Stomach (tissue), 9 donors: ENCODE results near the gene KIAA1958. TPM values are rescaled to one million over a fixed set of nuclear protein-coding genes. Genes with fewer than 3 reads are reported as not detected.

Source experiments
- DNase-seq, 2 donors: peaks; one replicate each; pipeline versions ENCODE4 v3.0.0 to v3.0.0-alpha.2; 2013 to 2019
- H3K27ac ChIP-seq, 5 donors: fragments of 200-600 bp in 4 of 5; sonication (generic) in 4 of 5; one replicate each; pipeline ENCODE4 v1.5.1; 2013 to 2019; ENCODE audit warnings: mild to moderate bottlenecking in 1 of 5, moderate library complexity in 1 of 5
- H3K27me3 ChIP-seq, 3 donors: fragments of 200-600 bp; sonication (generic); one replicate each; pipeline ENCODE4 v1.5.1; 2017 to 2019; ENCODE audit warnings: mixed run types in 1 of 3
- H3K36me3 ChIP-seq, 4 donors: fragments of 200-600 bp; sonication (generic); 1 replicate in 3 of 4; 2 replicates in 1 of 4; pipeline ENCODE4 v1.5.1; 2016 to 2019
- H3K4me1 ChIP-seq, 4 donors: fragments of 200-600 bp; sonication (generic); one replicate each; pipeline ENCODE4 v1.5.1; 2016 to 2019
- H3K4me3 ChIP-seq, 4 donors: fragments of 200-600 bp; sonication (generic) in 3 of 4; one replicate each; pipeline ENCODE4 v1.5.1; 2016 to 2019; ENCODE audit warnings: mild to moderate bottlenecking in 1 of 4
- H3K9me3 ChIP-seq, 4 donors: fragments of 200-600 bp; sonication (generic); one replicate each; pipeline ENCODE4 v1.5.1; 2016 to 2019
- EP300 ChIP-seq: sonication (generic); formaldehyde crosslinking; IDR thresholded peaks from one replicate; pipeline ENCODE4 v1.6.1; 2017; ENCODE audit warnings: antibody characterized with exemption
- POLR2A ChIP-seq, 4 donors: fragments of 450-650 bp; IDR thresholded peaks; one replicate each; pipeline ENCODE4 v1.6.1; 2016; ENCODE audit warnings: antibody characterized with exemption in 4 of 4, control low read depth in 2 of 4, mild to moderate bottlenecking in 1 of 4, moderate library complexity in 1 of 4
- POLR2AphosphoS5 ChIP-seq, 3 donors: sonication (generic); formaldehyde crosslinking; IDR thresholded peaks; one replicate each; pipeline ENCODE4 v1.6.1; 2016; ENCODE audit warnings: antibody characterized with exemption in 3 of 3
- WGBS, 5 donors: extraction: QIAGEN DNeasy Blood & Tissue Kit in 3 of 5; methylation state at CpG; one replicate each; pipeline versions ENCODE4 v1.1.5 to v1.1.7; 2013 to 2018; 5-methylcytosine and 5-hydroxymethylcytosine counted together
- intact Hi-C: fragments of 100-400 bp; cut with DNase I; formaldehyde crosslinking; loops from one replicate; pipeline ENCODE4 v1.15.1; 2023; ENCODE audit warnings: low total_unique reads
- polyA plus RNA-seq, 3 donors: library from polyadenylated mRNA; stranded (reverse); fragments of 200-250 nt; gene quantifications; one replicate each; pipeline ENCODE4 v1.2.3, GENCODE V29; 2013
- total RNA-seq, 5 donors: library from RNA; depleted of rRNA; stranded (reverse); fragments of >200 nt; gene quantifications; one replicate each; pipeline versions ENCODE4 v1.1.0 to v1.2.3, GENCODE V29; 2014 to 2016
- TF ChIP-seq, protein P1 (sequence below), 7 experiments: fragments of 450-650 bp in 4 of 7; fragments of 200-600 bp in 3 of 7; sonication (generic) in 3 of 7; IDR thresholded peaks; one replicate each; pipeline ENCODE4 v1.5.1; 2016 to 2019; ENCODE audit warnings: antibody characterized with exemption in 7 of 7, control low read depth in 2 of 7, mild to moderate bottlenecking in 1 of 7
- donor health status: healthy with polysubstance abuse.
- donor health status: Bipolar disorder and iron deficiency.
- donor health status: healthy.

Gene KIAA1958
- total and polyA plus RNA-seq, 8 donors, result 0.60 to 77.7 (median 12.8) TPM

DNA sequence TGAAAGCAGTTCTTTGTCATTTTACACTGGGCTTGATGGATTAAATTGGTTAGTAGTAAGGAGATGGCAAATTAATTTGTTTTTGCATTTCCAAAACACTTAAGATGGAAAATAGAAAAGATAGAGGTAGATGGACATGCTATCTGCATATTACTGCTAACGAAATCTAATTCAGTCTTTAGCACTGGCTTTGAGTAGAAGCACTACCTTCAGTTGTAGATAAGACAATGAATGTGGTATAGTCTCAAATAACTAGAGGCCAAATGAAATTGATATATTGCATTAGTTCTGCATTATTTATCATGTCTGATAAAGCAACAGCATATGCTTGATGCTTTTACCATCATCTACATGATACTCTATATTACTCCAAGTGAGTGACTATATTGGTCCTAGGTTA is 33.4 kb downstream of the KIAA1958 start:
- Histone ChIP-seq H3K27me3 (no peaks in the 10 kb centered on the region), H3K4me3 (no peak overlapping the region), H3K27ac (no peak overlapping the region), H3K4me1 (peaks cover 0 to 3% (median 0%) of the 10 kb centered on the region in 4 donors), H3K36me3 (no peaks in the 10 kb centered on the region), H3K9me3 (no peaks in the 10 kb centered on the region)
- intact Hi-C loops, result no loop called here
- TF ChIP-seq POLR2A (IDR thresholded peaks at IDR 0.05), result no peak
- TF ChIP-seq EP300, result no peak
- TF ChIP-seq, protein P1, sequence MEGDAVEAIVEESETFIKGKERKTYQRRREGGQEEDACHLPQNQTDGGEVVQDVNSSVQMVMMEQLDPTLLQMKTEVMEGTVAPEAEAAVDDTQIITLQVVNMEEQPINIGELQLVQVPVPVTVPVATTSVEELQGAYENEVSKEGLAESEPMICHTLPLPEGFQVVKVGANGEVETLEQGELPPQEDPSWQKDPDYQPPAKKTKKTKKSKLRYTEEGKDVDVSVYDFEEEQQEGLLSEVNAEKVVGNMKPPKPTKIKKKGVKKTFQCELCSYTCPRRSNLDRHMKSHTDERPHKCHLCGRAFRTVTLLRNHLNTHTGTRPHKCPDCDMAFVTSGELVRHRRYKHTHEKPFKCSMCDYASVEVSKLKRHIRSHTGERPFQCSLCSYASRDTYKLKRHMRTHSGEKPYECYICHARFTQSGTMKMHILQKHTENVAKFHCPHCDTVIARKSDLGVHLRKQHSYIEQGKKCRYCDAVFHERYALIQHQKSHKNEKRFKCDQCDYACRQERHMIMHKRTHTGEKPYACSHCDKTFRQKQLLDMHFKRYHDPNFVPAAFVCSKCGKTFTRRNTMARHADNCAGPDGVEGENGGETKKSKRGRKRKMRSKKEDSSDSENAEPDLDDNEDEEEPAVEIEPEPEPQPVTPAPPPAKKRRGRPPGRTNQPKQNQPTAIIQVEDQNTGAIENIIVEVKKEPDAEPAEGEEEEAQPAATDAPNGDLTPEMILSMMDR (IDR thresholded peaks at IDR 0.05), result no peak
- no peak for TF ChIP-seq POLR2AphosphoS5 (IDR thresholded peaks at IDR 0.05)
- 82 to 94% (median 91%) methylated on average over 1 of the region's 1 CpG for WGBS, 5 donors
- DNase-seq, result no peak

DNA sequence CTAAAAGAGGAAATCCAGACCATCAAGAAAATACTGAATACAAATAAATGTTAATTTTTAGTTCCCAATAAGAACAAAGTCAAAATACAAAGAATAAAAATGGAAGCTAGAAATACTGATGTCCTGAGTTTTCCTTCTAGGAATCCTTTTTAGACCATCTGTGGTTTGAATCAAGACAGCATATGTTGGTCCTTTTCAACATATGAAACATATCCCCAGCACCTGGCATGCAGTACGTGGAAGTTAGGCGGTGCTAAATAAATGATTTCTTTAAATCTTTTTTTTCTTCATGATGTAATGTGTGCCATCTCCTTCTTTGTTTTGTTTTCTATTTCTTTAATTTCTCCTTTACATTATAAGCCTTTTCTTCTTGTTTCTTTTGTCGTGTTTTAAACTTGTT is 34.0 kb downstream of the KIAA1958 start:
- 56 to 86% (median 63%) methylated on average over 3 of the region's 3 CpGs for WGBS, 5 donors
- TF ChIP-seq, protein P1 (IDR thresholded peaks at IDR 0.05), result no peak
- no peak for TF ChIP-seq POLR2A (IDR thresholded peaks at IDR 0.05)
- no peak for TF ChIP-seq EP300
- Histone ChIP-seq H3K27ac (no peak overlapping the region), H3K27me3 (no peaks in the 10 kb centered on the region), H3K4me3 (no peak overlapping the region), H3K36me3 (no peaks in the 10 kb centered on the region), H3K4me1 (peaks cover 0 to 3% (median 0%) of the 10 kb centered on the region in 4 donors), H3K9me3 (no peaks in the 10 kb centered on the region)
- DNase-seq, result no peak
- intact Hi-C loops, result no loop called here

DNA sequence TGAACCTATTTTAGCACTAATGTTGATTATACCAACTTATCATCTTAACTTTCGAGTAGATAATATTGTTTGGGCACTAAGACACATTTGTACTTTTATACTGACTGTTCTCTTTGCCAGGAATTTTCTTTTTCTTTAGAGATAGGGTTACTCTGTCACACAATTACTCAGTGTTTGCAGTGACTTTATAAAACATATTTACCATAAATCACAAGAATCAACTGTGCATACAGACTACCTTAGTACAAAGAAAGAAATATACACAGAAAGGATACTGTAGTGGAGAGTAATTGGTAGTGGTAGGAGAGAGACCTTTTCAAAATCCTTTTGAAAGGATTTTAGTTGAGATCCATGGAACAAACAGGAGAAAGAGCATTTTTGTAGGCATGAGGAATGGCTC is 40.3 kb downstream of the KIAA1958 start:
- TF ChIP-seq EP300, result no peak
- Histone ChIP-seq H3K4me3 (no peak overlapping the region), H3K36me3 (no peaks in the 10 kb centered on the region), H3K27ac (peak overlapping the region in 4 of 5 donors; percentile 35 to 61 (median 50)), H3K27me3 (no peaks in the 10 kb centered on the region), H3K9me3 (no peaks in the 10 kb centered on the region), H3K4me1 (peaks cover 7 to 42% (median 23%) of the 10 kb centered on the region in 4 donors)
- intact Hi-C loops, result no loop called here
- no peak for DNase-seq
- WGBS, 5 donors, result 26 to 47% (median 29%) methylated on average over 1 of the region's 1 CpG

DNA sequence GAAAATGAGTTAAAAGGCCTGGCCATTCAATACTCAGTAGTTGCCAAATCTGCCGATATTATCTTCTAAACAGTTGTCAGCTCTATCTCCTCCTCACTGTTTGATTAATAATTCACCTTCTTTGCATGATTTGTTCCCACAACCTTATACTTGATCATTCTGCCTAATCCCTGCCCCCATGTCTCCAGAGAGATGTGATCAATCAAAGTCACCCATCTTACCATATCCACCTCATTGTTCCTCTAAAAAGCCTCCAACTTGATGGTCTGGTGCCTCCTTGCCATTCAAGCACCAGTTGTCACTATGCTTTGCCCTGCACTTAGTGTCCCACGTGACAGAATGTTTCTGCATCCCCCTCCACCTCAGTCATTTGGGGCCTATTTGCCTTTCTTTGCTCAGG is 41.3 kb downstream of the KIAA1958 start:
- intact Hi-C loops, result no loop called here
- Histone ChIP-seq H3K4me3 (no peak overlapping the region), H3K27ac (peak overlapping the region in 3 of 5 donors; percentile 35 to 61 (median 52)), H3K9me3 (no peaks in the 10 kb centered on the region), H3K36me3 (no peaks in the 10 kb centered on the region), H3K27me3 (no peaks in the 10 kb centered on the region), H3K4me1 (peaks cover 7 to 50% (median 24%) of the 10 kb centered on the region in 4 donors)
- WGBS, 5 donors, result 44 to 61% (median 53%) methylated on average over 2 of the region's 2 CpGs
- no peak for TF ChIP-seq EP300
- TF ChIP-seq POLR2AphosphoS5 (IDR thresholded peaks at IDR 0.05), result no peak
- no peak for TF ChIP-seq POLR2A (IDR thresholded peaks at IDR 0.05)
- TF ChIP-seq, protein P1 (IDR thresholded peaks at IDR 0.05), result no peak
- no peak for DNase-seq

DNA sequence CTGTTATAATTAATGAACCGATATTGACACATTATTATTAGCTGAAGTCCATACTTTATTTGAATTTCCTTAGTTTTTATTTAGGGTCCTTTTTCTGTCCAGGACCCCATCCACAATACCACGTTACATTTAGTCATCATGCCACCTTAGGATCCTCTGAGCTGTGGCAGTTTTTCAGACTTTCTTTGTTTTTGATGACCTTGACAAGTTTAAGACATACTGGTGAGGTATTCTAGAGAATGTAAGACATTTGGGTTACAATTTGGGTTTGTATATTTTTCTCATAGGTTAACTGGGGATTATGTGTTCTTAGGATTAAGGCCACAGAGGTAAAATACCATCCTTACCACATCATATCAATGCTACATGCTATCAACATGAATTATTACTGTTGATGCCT is 42.7 kb downstream of the KIAA1958 start:
- peaks cover 7 to 50% (median 24%) of the 10 kb centered on the region in 4 donors for H3K4me1 ChIP-seq
- WGBS, 5 donors, result 78 to 96% (median 84%) methylated on average over 2 of the region's 2 CpGs

More for the DNA sequence above, 42.7 kb downstream of the KIAA1958 start:
- H3K36me3 ChIP-seq, result no peaks in the 10 kb centered on the region
- no peak for DNase-seq
- H3K27ac ChIP-seq, result no peak overlapping the region
- H3K4me3 ChIP-seq, result no peak overlapping the region
- no peaks in the 10 kb centered on the region for H3K9me3 ChIP-seq
- TF ChIP-seq, protein P1 (IDR thresholded peaks at IDR 0.05), result no peak
- TF ChIP-seq POLR2A (IDR thresholded peaks at IDR 0.05) (no peak), POLR2AphosphoS5 (IDR thresholded peaks at IDR 0.05) (no peak), EP300 (no peak)
- intact Hi-C loops, result no loop called here
- H3K27me3 ChIP-seq, result no peaks in the 10 kb centered on the region
